Glutamatergic neuron (in vitro differentiated cells): ENCODE results near the gene CPNE1. TPM values are rescaled to one million over a fixed set of nuclear protein-coding genes. Genes with fewer than 3 reads are reported as not detected.

Experiments used
- DNase-seq: peaks from one replicate; pipeline ENCODE4 v3.0.0; 2022
- H3K27ac Mint-ChIP-seq: one replicate; pipeline ENCODE4 v1.8.0; 2020; ENCODE audit warnings: mild to moderate bottlenecking, mixed read lengths, inconsistent platforms; ENCODE audit not compliant: unreplicated experiment
- H3K27me3 Mint-ChIP-seq: one replicate; pipeline ENCODE4 v1.8.0; 2020; ENCODE audit warnings: mild to moderate bottlenecking, moderate library complexity, mixed read lengths, inconsistent platforms; ENCODE audit not compliant: unreplicated experiment
- H3K36me3 Mint-ChIP-seq: one replicate; pipeline ENCODE4 v1.8.0; 2020; ENCODE audit warnings: mild to moderate bottlenecking, mixed read lengths, inconsistent platforms; ENCODE audit not compliant: unreplicated experiment
- H3K4me1 Mint-ChIP-seq: one replicate; pipeline ENCODE4 v1.8.0; 2020; ENCODE audit warnings: mild to moderate bottlenecking, low read depth, mixed read lengths, inconsistent platforms; ENCODE audit not compliant: unreplicated experiment
- H3K4me3 Mint-ChIP-seq: one replicate; pipeline ENCODE4 v1.8.0; 2020; ENCODE audit warnings: mild to moderate bottlenecking, mixed read lengths, inconsistent platforms; ENCODE audit not compliant: unreplicated experiment
- H3K9me3 Mint-ChIP-seq: one replicate; pipeline ENCODE4 v1.8.0; 2020; ENCODE audit warnings: mild to moderate bottlenecking, moderate library complexity, mixed read lengths, inconsistent platforms; ENCODE audit not compliant: unreplicated experiment
- total RNA-seq: library from RNA; stranded (reverse); fragmentation: NEBNext Ultra II Directional; extraction: Animal tissue kit (Norgen Biotek cat#: 25700); gene quantifications from one replicate; pipeline ENCODE4 v1.2.1, GENCODE V29; 2021; ENCODE audit not compliant: unreplicated experiment
- TF ChIP-seq, protein P1 (sequence below): fragments of 200-600 bp; sonication (generic); IDR thresholded peaks from one replicate; pipeline ENCODE4 v1.5.0; 2021; ENCODE audit not compliant: partially characterized antibody, unreplicated experiment

Gene CPNE1
- total RNA-seq, 1 donor from 2014 or later, result 327 TPM

DNA sequence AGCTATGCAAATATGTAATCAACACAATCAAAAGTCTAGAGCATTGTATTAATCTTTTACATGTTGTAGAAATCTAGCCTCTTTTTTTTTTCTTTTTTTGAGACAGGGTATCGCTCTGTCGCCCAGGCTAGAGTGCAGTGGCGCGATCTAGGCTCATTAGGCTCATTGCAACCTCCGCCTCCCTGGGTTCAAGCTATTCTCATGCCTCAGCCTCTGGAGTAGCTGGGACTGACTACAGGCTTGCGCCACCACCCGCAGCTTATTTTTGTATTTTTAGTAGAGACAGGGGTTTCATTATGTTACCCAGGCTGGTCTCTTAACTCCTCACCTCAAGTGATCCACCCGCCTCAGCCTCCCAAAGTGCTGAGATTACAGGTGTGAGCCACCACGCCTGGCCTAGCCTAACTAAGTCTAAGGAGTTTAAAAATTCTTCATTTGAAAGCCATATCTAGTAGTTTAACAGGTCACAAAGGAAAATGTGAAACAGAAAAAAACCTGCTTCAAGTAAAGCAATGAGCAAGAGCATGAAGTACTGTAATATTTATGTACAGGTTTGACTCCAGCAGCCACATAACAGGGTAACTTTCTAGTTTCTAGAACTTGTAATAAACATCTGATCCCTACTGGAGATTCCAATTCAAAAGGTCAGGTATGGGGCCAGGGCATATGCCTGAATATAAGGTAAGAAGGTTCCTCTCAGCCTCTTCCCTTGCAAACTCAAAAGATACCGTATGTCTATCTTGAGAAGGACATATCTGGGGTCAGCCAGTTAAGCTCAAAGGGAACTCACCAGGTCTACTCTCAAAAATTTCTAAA, 4.4 kb downstream of the CPNE1 start:
- Mint-ChIP-seq H3K27me3 (peaks cover 3% of the 10 kb centered on the region), H3K4me3 (no peak overlapping the region), H3K27ac (no peak overlapping the region), H3K9me3 (no peaks in the 10 kb centered on the region), H3K36me3 (no peaks in the 10 kb centered on the region), H3K4me1 (peaks cover 29% of the 10 kb centered on the region)
- TF ChIP-seq, protein P1, sequence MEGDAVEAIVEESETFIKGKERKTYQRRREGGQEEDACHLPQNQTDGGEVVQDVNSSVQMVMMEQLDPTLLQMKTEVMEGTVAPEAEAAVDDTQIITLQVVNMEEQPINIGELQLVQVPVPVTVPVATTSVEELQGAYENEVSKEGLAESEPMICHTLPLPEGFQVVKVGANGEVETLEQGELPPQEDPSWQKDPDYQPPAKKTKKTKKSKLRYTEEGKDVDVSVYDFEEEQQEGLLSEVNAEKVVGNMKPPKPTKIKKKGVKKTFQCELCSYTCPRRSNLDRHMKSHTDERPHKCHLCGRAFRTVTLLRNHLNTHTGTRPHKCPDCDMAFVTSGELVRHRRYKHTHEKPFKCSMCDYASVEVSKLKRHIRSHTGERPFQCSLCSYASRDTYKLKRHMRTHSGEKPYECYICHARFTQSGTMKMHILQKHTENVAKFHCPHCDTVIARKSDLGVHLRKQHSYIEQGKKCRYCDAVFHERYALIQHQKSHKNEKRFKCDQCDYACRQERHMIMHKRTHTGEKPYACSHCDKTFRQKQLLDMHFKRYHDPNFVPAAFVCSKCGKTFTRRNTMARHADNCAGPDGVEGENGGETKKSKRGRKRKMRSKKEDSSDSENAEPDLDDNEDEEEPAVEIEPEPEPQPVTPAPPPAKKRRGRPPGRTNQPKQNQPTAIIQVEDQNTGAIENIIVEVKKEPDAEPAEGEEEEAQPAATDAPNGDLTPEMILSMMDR, result no peak
- no peak for DNase-seq

DNA sequence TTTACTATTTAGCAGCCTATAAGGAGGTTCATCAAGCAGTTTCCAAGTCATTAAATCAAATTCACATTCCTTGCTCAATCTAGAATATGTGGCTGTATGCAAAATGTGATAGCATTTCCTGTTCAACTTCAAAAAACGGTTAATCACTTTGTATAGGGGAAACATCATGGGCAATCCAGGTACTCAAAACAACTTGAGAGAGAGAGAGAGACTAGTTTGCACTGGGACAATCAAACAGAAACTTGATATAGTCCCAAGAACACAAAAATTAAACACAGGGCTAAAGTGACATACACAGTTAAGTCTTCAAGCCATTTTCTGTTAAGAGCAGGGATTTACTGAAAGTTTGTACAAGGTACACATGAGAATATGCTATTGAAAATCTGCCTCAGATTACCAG, 7.4 kb downstream of the CPNE1 start:
- DNase-seq, result no peak

DNA sequence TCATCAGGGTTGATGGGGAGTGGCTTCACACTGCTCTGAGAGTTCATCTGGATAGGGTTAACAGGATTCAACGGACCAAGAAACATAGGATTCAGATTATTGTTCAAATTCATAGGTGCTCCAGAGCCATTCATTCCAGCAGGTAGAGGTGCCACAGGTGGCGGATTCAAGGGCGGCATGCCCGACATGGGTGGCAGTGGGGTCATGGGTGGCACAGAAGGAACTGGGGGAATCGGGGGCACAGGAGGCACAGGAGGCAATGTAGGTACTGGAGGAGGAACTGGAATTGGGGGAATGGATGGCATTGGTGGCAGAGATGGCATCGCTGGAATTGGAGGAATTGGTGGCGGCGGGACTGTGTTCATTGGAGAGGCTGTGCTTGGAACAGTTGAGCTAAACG, 10.3 kb downstream of the CPNE1 start:
- TF ChIP-seq, protein P1, result no peak
- Mint-ChIP-seq H3K27me3 (no peaks in the 10 kb centered on the region), H3K4me1 (peaks cover 8% of the 10 kb centered on the region), H3K9me3 (no peaks in the 10 kb centered on the region), H3K4me3 (no peak overlapping the region), H3K36me3 (no peaks in the 10 kb centered on the region), H3K27ac (no peak overlapping the region)
- DNase-seq, result no peak

More for the DNA sequence above, 7.4 kb downstream of the CPNE1 start:
- TF ChIP-seq, protein P1, result no peak
- no peak overlapping the region for H3K4me3 Mint-ChIP-seq
- peaks cover 21% of the 10 kb centered on the region for H3K4me1 Mint-ChIP-seq
- no peak overlapping the region for H3K27ac Mint-ChIP-seq
- no peaks in the 10 kb centered on the region for H3K27me3 Mint-ChIP-seq
- no peaks in the 10 kb centered on the region for H3K9me3 Mint-ChIP-seq
- H3K36me3 Mint-ChIP-seq, result no peaks in the 10 kb centered on the region

DNA sequence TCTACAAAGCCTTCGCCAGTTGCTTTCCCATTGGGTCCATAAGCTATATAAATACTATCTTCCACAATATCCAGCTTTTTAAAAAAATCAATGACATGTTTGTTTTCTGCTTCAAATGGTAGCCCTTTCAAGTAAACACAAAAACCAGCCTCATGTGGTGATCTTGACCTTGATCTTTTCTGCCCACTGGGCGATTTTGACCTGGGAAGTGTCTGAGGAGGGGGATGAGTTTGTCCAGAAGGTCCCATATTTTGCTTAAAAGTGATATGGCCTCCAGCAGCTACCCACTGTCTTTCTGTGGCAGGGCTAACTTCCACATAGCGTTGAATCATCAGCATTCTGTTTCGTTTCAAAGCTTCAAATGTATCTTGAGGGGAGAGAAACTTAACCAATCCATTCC, 10.8 kb downstream of the CPNE1 start:
- no peak overlapping the region for H3K4me3 Mint-ChIP-seq
- no peak for DNase-seq
- no peak overlapping the region for H3K27ac Mint-ChIP-seq
- TF ChIP-seq, protein P1, result no peak
- peaks cover 7% of the 10 kb centered on the region for H3K4me1 Mint-ChIP-seq
- no peaks in the 10 kb centered on the region for H3K9me3 Mint-ChIP-seq
- no peaks in the 10 kb centered on the region for H3K27me3 Mint-ChIP-seq
- no peaks in the 10 kb centered on the region for H3K36me3 Mint-ChIP-seq

DNA sequence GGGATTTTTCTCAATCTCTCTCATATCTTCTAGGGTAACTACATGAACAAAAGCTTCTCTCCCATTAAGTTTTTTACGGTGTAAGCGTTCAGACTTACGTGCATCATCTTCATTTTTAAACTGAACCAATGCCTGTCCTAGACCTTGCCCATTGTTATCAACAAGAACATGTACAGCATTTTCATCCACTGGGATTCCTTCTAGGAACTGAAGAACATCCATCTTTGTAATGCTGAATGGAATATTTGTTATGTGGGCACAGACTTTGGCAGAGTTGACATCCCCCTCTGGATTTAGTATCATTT, 11.3 kb downstream of the CPNE1 start:
- H3K9me3 Mint-ChIP-seq, result no peaks in the 10 kb centered on the region
- TF ChIP-seq, protein P1, result no peak
- H3K27ac Mint-ChIP-seq, result no peak overlapping the region
- H3K36me3 Mint-ChIP-seq, result no peaks in the 10 kb centered on the region
- no peaks in the 10 kb centered on the region for H3K27me3 Mint-ChIP-seq
- no peak overlapping the region for H3K4me3 Mint-ChIP-seq
- DNase-seq, result no peak
- peaks cover 7% of the 10 kb centered on the region for H3K4me1 Mint-ChIP-seq
